GM12878 (cell line): ENCODE data around the gene CCNYL1. TPM values are rescaled to one million over a fixed set of nuclear protein-coding genes. Genes with fewer than 3 reads are reported as not detected.

Source experiments
- ATAC-seq: fragments of 200-7000 bp; cut with Tn5 transposase; 3 replicates; pipeline ENCODE4 v1.9.1; 2020; ENCODE audit warnings: mild to moderate bottlenecking, moderate library complexity
- BruUV-seq: library from RNA; stranded (reverse); fragments of 400-500 nt; replicated peaks from 2 replicates; lab custom pipeline; 2021; lab: Mats Ljungman, UMichigan
- CTCF ChIA-PET: fragments of 300-600 bp; sonication (Branson Sonifier 250); formaldehyde crosslinking; extraction: SDS; loops from one replicate; lab custom pipeline; 2021; ENCODE audit warnings: inconsistent platforms; lab: Yijun Ruan, JAX
- POLR2A ChIA-PET: fragments of 350-600 bp; formaldehyde crosslinking; extraction: SDS; loops from one replicate; lab custom pipeline; 2021; ENCODE audit warnings: inconsistent platforms; lab: Charles Lee
- RAD21 ChIA-PET: fragments of 300-600 bp; sonication (Branson Sonifier 250); formaldehyde crosslinking; loops from one replicate; lab custom pipeline; 2023; ENCODE audit warnings: antibody characterized with exemption; ENCODE audit not compliant: unreplicated experiment; lab: Charles Lee
- SMC1A ChIA-PET: fragments of 300-600 bp; sonication (Branson Sonifier 250); formaldehyde crosslinking; loops from one replicate; lab custom pipeline; 2023; ENCODE audit not compliant: unreplicated experiment, uncharacterized antibody; lab: Charles Lee
- DNase-seq: peaks from one replicate; pipeline ENCODE4 v3.0.0-alpha.2; 2011; ENCODE audit warnings: low read depth, low spot score
- FAIRE-seq: peaks from 3 replicates; lab custom pipeline; 2011; peaks lifted over from hg19 to GRCh38; lab: Jason Lieb, UNC
- H2AFZ ChIP-seq: 2 replicates; pipeline ENCODE4 v1.6.0; 2011; ENCODE audit warnings: low read depth, low read length, control low read depth; ENCODE audit not compliant: control insufficient read depth
- H3K27ac ChIP-seq: 2 replicates; pipeline ENCODE4 v1.5.1; 2011; ENCODE audit warnings: control low read depth; ENCODE audit not compliant: control insufficient read depth, insufficient read depth
- H3K27me3 ChIP-seq, 2 experiments: replicated peaks in 1 of 2; 2 replicates each; pipeline versions ENCODE4 v1.6.0 to v1.6.1; 2011; ENCODE audit warnings: low read length in 1 of 2; ENCODE audit not compliant: control insufficient read depth in 2 of 2, insufficient read depth in 2 of 2
- H3K36me3 ChIP-seq, 2 experiments: 2 replicates each; pipeline ENCODE4 v1.5.1; 2011; ENCODE audit warnings: low read length in 1 of 2; ENCODE audit not compliant: control insufficient read depth in 2 of 2, insufficient read depth in 2 of 2
- H3K4me1 ChIP-seq: 2 replicates; pipeline ENCODE4 v1.6.1; 2011; ENCODE audit warnings: mild to moderate bottlenecking, low read length, moderate library complexity, mixed read lengths; ENCODE audit not compliant: control insufficient read depth, insufficient read depth
- H3K4me2 ChIP-seq: 2 replicates; pipeline ENCODE4 v1.6.0; 2011; ENCODE audit warnings: control low read depth; ENCODE audit not compliant: control insufficient read depth, insufficient read depth
- H3K4me3 ChIP-seq: fragments of 200-600 bp; sonication (generic); 2 replicates; pipeline ENCODE4 v1.5.1; 2016
- H3K79me2 ChIP-seq: 2 replicates; pipeline ENCODE4 v1.6.0; 2011; ENCODE audit warnings: low read length; ENCODE audit not compliant: control insufficient read depth, insufficient read depth
- H3K9ac ChIP-seq: 2 replicates; pipeline ENCODE4 v1.8.0; 2011; ENCODE audit warnings: low read length, control low read depth, mixed read lengths; ENCODE audit not compliant: control insufficient read depth, insufficient read depth
- H3K9me3 ChIP-seq: replicated peaks from 3 replicates; pipeline ENCODE4 v1.5.1; 2011; ENCODE audit warnings: mild to moderate bottlenecking, low read length; ENCODE audit not compliant: control insufficient read depth, insufficient read depth
- H4K20me1 ChIP-seq: 2 replicates; pipeline ENCODE4 v1.6.0; 2011; ENCODE audit not compliant: control insufficient read depth, insufficient read depth
- ASH2L ChIP-seq: fragments of 300-600, 200-600 bp; sonication (generic); IDR thresholded peaks from 2 replicates; pipeline ENCODE4 v1.6.1; 2017; ENCODE audit warnings: low read depth, mild to moderate bottlenecking, borderline replicate concordance
- BCL11A ChIP-seq: IDR thresholded peaks from 2 replicates; pipeline ENCODE4 v1.6.1; 2011; ENCODE audit warnings: low read depth, low read length
- CREM ChIP-seq: IDR thresholded peaks from 2 replicates; pipeline ENCODE4 v1.6.1; 2014; ENCODE audit warnings: antibody characterized with exemption, low read depth
- EED ChIP-seq: sonication (generic); IDR thresholded peaks from 2 replicates; pipeline ENCODE4 v1.6.1; 2016; ENCODE audit warnings: antibody characterized with exemption, low read depth
- EGR1 ChIP-seq, 2 experiments: IDR thresholded peaks; 1 replicate in 1 of 2; 2 replicates in 1 of 2; pipeline ENCODE4 v1.6.1; 2011 to 2012; ENCODE audit warnings: low read depth in 2 of 2, low read length in 2 of 2, borderline replicate concordance in 1 of 2, mild to moderate bottlenecking in 1 of 2, moderate library complexity in 1 of 2
- IKZF2 ChIP-seq, 2 experiments: fragments of 450-650 bp; IDR thresholded peaks; 2 replicates each; pipeline ENCODE4 v1.6.1; 2017; ENCODE audit warnings: mild to moderate bottlenecking in 2 of 2, moderate library complexity in 2 of 2
- IRF3 ChIP-seq: fragments of 450-650 bp; IDR thresholded peaks from 2 replicates; pipeline ENCODE4 v1.6.1; 2014; ENCODE audit warnings: mild to moderate bottlenecking
- LARP7 ChIP-seq: fragments of 450-650 bp; IDR thresholded peaks from 2 replicates; pipeline ENCODE4 v1.6.1; 2017; ENCODE audit warnings: mild to moderate bottlenecking
- PAX8 ChIP-seq: fragments of 450-650 bp; IDR thresholded peaks from 2 replicates; pipeline ENCODE4 v1.6.1; 2017; ENCODE audit warnings: mild to moderate bottlenecking, moderate library complexity
- RAD21 ChIP-seq: IDR thresholded peaks from 2 replicates; pipeline ENCODE4 v1.6.1; 2011; ENCODE audit warnings: mild to moderate bottlenecking, low read depth, low read length, moderate library complexity; ENCODE audit not compliant: insufficient read depth
- RCOR1 ChIP-seq: conservative IDR thresholded peaks from 2 replicates; pipeline ENCODE4 v1.6.1; 2012; ENCODE audit warnings: low read depth, low read length, improper control_type of control experiment
- RFX5 ChIP-seq: IDR thresholded peaks from 2 replicates; pipeline ENCODE4 v1.6.1; 2011; ENCODE audit warnings: low read depth, low read length, improper control_type of control experiment
- SP1 ChIP-seq: IDR thresholded peaks from one replicate; pipeline ENCODE4 v1.6.1; 2011; ENCODE audit warnings: low read depth, low read length
- TBL1XR1 ChIP-seq: IDR thresholded peaks from 2 replicates; pipeline ENCODE4 v1.6.1; 2012; ENCODE audit warnings: low read depth, low read length, improper control_type of control experiment
- ZNF207 ChIP-seq: fragments of 450-650 bp; IDR thresholded peaks from 2 replicates; pipeline ENCODE4 v1.6.1; 2014; ENCODE audit warnings: antibody characterized with exemption, mild to moderate bottlenecking, borderline replicate concordance
- ZNF24 ChIP-seq: fragments of 450-650 bp; IDR thresholded peaks from 2 replicates; pipeline ENCODE4 v1.6.1; 2017; ENCODE audit warnings: antibody characterized with exemption, mild to moderate bottlenecking
- in situ Hi-C: fragments of 300-500 bp; cut with MboI; formaldehyde crosslinking; loops from 9 replicates; pipeline ENCODE4 v1.14.3; 2018; ENCODE audit warnings: mixed read lengths
- intact Hi-C: fragments of 100-400 bp; cut with micrococcal nuclease; formaldehyde crosslinking; loops from one replicate; pipeline ENCODE4 v1.14.2; 2022; ENCODE audit not compliant: unreplicated experiment
- polyA plus RNA-seq, 11 experiments: library from polyadenylated mRNA; depleted of rRNA in 4 of 11; unstranded in 6 of 11; stranded (reverse) in 5 of 11; fragments of >200 nt; fragmentation: Nextera tagmentation in 4 of 11; fragmentation: Illumina TruSeq in 1 of 11; extraction: Ambion mirVana in 4 of 11; extraction: Trizol in 1 of 11; gene quantifications; 1 replicate in 1 of 11; 2 replicates in 10 of 11; pipeline versions ENCODE4 v1.2.1 to v1.2.3, GENCODE V29; 2011 to 2016; ENCODE audit warnings: inconsistent platforms in 2 of 11, missing spikeins in 2 of 11, low read depth in 1 of 11
- total RNA-seq, 4 experiments: library from RNA; depleted of rRNA in 3 of 4; stranded (reverse); fragments of >200 nt in 3 of 4; fragmentation: Illumina TruSeq in 1 of 4; extraction: Trizol in 1 of 4; gene quantifications; 2 replicates each; pipeline versions ENCODE4 v1.2.1 to v1.2.3, GENCODE V29; 2013 to 2021
- TF ChIP-seq, protein P1 (sequence below): IDR thresholded peaks from 2 replicates; pipeline ENCODE4 v1.6.1; 2012; ENCODE audit warnings: low read depth, low read length, improper control_type of control experiment
- TF ChIP-seq, protein P2 (sequence below): fragments of 150-350 bp; IDR thresholded peaks from 2 replicates; pipeline ENCODE4 v1.6.1; 2016; ENCODE audit warnings: low read depth, low read length

CCNYL1 gene
- total and polyA plus RNA-seq, 10 of the 15 experiments (the other 5 are each of a cell fraction or from before 2014, with no cell fraction given): 1.8 to 12.3 (median 5.9) TPM

DNA sequence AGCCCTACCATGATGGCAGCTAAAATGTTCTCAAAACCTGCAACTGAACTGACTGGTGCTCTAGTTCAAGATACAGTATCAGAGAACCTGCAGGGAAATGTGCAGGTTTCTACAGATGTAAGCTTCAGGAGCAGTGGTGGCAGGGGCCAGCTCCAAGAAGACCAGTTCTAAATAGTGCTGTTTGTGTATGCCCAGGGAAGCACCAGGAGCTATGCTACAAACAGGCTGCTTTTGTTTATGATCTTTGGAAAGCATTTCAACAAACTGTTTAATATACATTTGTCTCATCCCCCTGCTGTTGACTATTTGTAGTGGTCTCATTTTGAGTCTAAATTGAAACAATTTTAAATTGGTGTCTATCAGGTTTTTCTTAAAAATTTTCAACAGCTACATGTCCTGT lies 37.6 kb downstream of the CCNYL1 start:
- H3K79me2 ChIP-seq: no peaks in the 10 kb centered on the region
- H3K9ac ChIP-seq: no peak overlapping the region
- intact Hi-C loops (no loop called here), in situ Hi-C loops (loop anchor here (5.0 to 10.0 kb wide), 3 partner anchors 226 to 316 kb away; no protein-coding TSS in a partner anchor)
- FAIRE-seq (no peak), DNase-seq (no peak), ATAC-seq (no peak)
- ChIA-PET POLR2A (interaction anchor here (0.7 to 1.0 kb wide), 2 partner anchors 124 to 222 kb away, joined by 3 read pairs; partner anchors contain the start of gene METTL21A), SMC1A (interaction anchor here (1.2 to 9.9 kb wide), 7 partner anchors 11 to 324 kb away, joined by 4 to 190 read pairs (median 8); partner anchors contain the start of gene METTL21A), CTCF (interaction anchor here (0.5 to 9.5 kb wide), 11 partner anchors 9 to 439 kb away, joined by 3 to 183 read pairs (median 6); partner anchors contain the start of gene FZD5), RAD21 (interaction anchor here (0.8 to 6.1 kb wide), 8 partner anchors 9 to 323 kb away, joined by 4 to 115 read pairs (median 8); no protein-coding TSS in a partner anchor)
- BruUV-seq: no TSS peak
- H3K9me3 ChIP-seq: no peaks in the 10 kb centered on the region
- H3K4me1 ChIP-seq: no peaks in the 10 kb centered on the region
- no peaks in the 10 kb centered on the region for H3K27me3 ChIP-seq
- no peaks in the 10 kb centered on the region for H4K20me1 ChIP-seq
- H3K36me3 ChIP-seq: peaks cover 2 to 5% of the 10 kb centered on the region in 2 experiments; a peak in 3 of 4 replicates
- no peak overlapping the region for H3K4me3 ChIP-seq
- no peak for TF ChIP-seq TBL1XR1
- TF ChIP-seq RAD21: no peak
- TF ChIP-seq IRF3: no peak
- no peak for TF ChIP-seq EED
- no peak for TF ChIP-seq ZNF207
- TF ChIP-seq, protein P1, sequence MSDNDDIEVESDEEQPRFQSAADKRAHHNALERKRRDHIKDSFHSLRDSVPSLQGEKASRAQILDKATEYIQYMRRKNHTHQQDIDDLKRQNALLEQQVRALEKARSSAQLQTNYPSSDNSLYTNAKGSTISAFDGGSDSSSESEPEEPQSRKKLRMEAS: no peak
- TF ChIP-seq IKZF2 (IDR thresholded peaks at IDR 0.05): no peak
- TF ChIP-seq CREM: no peak
- no peak for TF ChIP-seq RFX5
- TF ChIP-seq LARP7: no peak
- TF ChIP-seq SP1: no peak
- TF ChIP-seq ZNF24: no peak
- no peak for TF ChIP-seq ASH2L
- no peak for TF ChIP-seq RCOR1
- TF ChIP-seq, protein P2, sequence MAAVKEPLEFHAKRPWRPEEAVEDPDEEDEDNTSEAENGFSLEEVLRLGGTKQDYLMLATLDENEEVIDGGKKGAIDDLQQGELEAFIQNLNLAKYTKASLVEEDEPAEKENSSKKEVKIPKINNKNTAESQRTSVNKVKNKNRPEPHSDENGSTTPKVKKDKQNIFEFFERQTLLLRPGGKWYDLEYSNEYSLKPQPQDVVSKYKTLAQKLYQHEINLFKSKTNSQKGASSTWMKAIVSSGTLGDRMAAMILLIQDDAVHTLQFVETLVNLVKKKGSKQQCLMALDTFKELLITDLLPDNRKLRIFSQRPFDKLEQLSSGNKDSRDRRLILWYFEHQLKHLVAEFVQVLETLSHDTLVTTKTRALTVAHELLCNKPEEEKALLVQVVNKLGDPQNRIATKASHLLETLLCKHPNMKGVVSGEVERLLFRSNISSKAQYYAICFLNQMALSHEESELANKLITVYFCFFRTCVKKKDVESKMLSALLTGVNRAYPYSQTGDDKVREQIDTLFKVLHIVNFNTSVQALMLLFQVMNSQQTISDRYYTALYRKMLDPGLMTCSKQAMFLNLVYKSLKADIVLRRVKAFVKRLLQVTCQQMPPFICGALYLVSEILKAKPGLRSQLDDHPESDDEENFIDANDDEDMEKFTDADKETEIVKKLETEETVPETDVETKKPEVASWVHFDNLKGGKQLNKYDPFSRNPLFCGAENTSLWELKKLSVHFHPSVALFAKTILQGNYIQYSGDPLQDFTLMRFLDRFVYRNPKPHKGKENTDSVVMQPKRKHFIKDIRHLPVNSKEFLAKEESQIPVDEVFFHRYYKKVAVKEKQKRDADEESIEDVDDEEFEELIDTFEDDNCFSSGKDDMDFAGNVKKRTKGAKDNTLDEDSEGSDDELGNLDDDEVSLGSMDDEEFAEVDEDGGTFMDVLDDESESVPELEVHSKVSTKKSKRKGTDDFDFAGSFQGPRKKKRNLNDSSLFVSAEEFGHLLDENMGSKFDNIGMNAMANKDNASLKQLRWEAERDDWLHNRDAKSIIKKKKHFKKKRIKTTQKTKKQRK: no peak
- TF ChIP-seq PAX8: no peak
- TF ChIP-seq BCL11A: no peak
- TF ChIP-seq EGR1 (IDR thresholded peaks at IDR 0.05; ENCODE audit: borderline replicate concordance in 1 of 2, low read depth in 2 of 2, low read length in 2 of 2): no peak
- H3K4me2 ChIP-seq: no peak overlapping the region
- H3K27ac ChIP-seq: no peak overlapping the region
- H2AFZ ChIP-seq: no peak overlapping the region
